RWPE1 (cell line): ENCODE data around the gene PTX4.
A peak's percentile ranks its signal among the peaks of the same experiment; 100 is the strongest.

ENCODE experiments used
- CTCF ChIA-PET: fragments of 350-600 bp; sonication (Branson Sonifier 250); formaldehyde crosslinking; extraction: SDS; loops from one replicate; lab custom pipeline; 2021; lab: Yijun Ruan, JAX
- POLR2A ChIA-PET: fragments of 400-600 bp; formaldehyde crosslinking; extraction: SDS; loops from one replicate; lab custom pipeline; 2020; ENCODE audit warnings: antibody characterized with exemption; ENCODE audit not compliant: low non-redundant PET; lab: Yijun Ruan, JAX
- DNase-seq: peaks from one replicate; pipeline ENCODE4 v3.0.0; 2012; ENCODE audit warnings: low spot score
- H3K27ac ChIP-seq: fragments of 450-650 bp; 2 replicates; pipeline ENCODE4 v1.5.1; 2017
- CTCF ChIP-seq: fragments of 450-650 bp; conservative IDR thresholded peaks from 2 replicates; pipeline ENCODE4 v1.5.1; 2017; ENCODE audit warnings: low read depth, mild to moderate bottlenecking

The PTX4 gene

GRCh38 chr16:1530349-1530882, 41.7 kb upstream of the PTX4 start:
- peak overlapping the region; percentile 75 for H3K27ac ChIP-seq
- POLR2A ChIA-PET, result no interaction called here
- CTCF ChIA-PET, result no interaction called here
- no peak for TF ChIP-seq CTCF
- peak; percentile 18 for DNase-seq

- no peak for TF ChIP-seq CTCF
- ChIA-PET CTCF (no interaction called here), POLR2A (no interaction called here)
- DNase-seq, result no peak
- H3K27ac ChIP-seq, result no peak overlapping the region
Observed at GRCh38 chr16:1528921-1529537, 40.3 kb upstream of the PTX4 start.

GRCh38 chr16:1527836-1528811, 39.4 kb upstream of the PTX4 start:
- TF ChIP-seq CTCF, result no peak
- ChIA-PET POLR2A (no interaction called here), CTCF (no interaction called here)
- no peak overlapping the region for H3K27ac ChIP-seq
- no peak for DNase-seq

- no peak overlapping the region for H3K27ac ChIP-seq
- ChIA-PET POLR2A (no interaction called here), CTCF (interaction anchor here (0.5 kb wide), 1 partner anchor 690 kb away, joined by 3 read pairs; no protein-coding TSS in a partner anchor)
- DNase-seq, result no peak
- TF ChIP-seq CTCF, result no peak
Observed at GRCh38 chr16:1526608-1527555, 38.1 kb upstream of the PTX4 start.

- TF ChIP-seq CTCF, result no peak
- CTCF ChIA-PET, result interaction anchor here (0.5 kb wide), 1 partner anchor 691 kb away, joined by 3 read pairs; no protein-coding TSS in a partner anchor
- no peak for DNase-seq
- H3K27ac ChIP-seq, result no peak overlapping the region
- POLR2A ChIA-PET, result no interaction called here
Observed at GRCh38 chr16:1525871-1526607, 37.3 kb upstream of the PTX4 start.
